ENCODE data around the gene GPR35.

DNA sequence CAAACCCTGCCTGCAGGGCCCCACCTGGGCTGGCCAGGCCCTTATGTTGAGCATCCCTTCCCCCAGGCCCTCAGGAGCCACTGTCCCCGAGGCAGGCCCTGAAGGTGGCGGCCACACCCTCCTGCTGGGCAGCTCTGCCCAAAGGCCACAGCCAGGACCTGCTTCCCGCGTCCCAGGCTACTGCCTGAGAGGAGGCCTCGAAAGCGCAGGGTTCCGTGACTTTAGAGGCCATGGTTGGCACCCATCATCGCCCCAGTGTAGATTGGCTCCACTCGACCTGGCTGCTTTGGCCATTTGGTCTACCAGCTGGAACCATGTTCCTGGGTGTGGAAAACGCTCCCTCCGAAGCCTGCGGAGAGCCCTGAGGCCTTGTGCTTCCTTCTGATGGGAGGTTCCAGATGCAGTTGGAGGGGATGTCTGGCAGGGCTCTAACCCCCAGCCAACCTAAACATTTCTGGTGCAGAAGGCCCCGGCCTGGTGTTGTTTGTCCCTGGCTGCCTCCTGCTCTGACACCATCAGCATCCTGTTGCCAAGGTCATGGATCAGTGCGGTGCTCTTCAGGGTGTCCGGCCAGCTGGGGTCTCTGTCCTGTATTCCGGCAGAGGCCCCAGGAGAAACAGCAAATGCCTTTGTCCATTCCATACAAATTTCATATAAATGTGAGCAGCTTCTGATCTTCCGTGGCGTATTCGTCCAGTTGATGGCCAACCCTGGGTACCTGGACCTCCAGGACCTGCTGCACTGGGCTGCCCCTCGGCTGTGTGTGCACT, 24.0 kb upstream of the GPR35 start:
- no peak for TF ChIP-seq EZH2 (IDR thresholded peaks at IDR 0.05; ENCODE audit: low read length, missing control alignments)
- TF ChIP-seq, protein P1, sequence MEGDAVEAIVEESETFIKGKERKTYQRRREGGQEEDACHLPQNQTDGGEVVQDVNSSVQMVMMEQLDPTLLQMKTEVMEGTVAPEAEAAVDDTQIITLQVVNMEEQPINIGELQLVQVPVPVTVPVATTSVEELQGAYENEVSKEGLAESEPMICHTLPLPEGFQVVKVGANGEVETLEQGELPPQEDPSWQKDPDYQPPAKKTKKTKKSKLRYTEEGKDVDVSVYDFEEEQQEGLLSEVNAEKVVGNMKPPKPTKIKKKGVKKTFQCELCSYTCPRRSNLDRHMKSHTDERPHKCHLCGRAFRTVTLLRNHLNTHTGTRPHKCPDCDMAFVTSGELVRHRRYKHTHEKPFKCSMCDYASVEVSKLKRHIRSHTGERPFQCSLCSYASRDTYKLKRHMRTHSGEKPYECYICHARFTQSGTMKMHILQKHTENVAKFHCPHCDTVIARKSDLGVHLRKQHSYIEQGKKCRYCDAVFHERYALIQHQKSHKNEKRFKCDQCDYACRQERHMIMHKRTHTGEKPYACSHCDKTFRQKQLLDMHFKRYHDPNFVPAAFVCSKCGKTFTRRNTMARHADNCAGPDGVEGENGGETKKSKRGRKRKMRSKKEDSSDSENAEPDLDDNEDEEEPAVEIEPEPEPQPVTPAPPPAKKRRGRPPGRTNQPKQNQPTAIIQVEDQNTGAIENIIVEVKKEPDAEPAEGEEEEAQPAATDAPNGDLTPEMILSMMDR (conservative IDR thresholded peaks at IDR 0.05 in 1 of 2, IDR thresholded peaks at IDR 0.05 in 1 of 2; ENCODE audit: low read depth in 1 of 2, low read length in 2 of 2) = no peak
